ENCODE measurements around the gene SRP72. TPM values are rescaled to one million over a fixed set of nuclear protein-coding genes. Genes with fewer than 3 reads are reported as not detected.
"Not testable (repeated sequence)": the region's sequence is repeated elsewhere in the genome, so short reads cannot be mapped to it uniquely, and the experiment has no call there.

SRP72 gene
- total RNA-seq, 1 experiment from 2014 or later = 348 TPM

- no TSS peak for BruUV-seq (replicated peaks)
- peaks cover 64% of the 10 kb centered on the region for H3K36me3 Mint-ChIP-seq (ENCODE audit: insufficient read depth, unreplicated experiment)
These were observed 26.4 kb upstream of the SRP72 start for GRCh38 chr4:56440983-56441382.

GRCh38 chr4:56444719-56445118 is 22.7 kb upstream of the SRP72 start:
- H3K4me3 Mint-ChIP-seq (ENCODE audit: unreplicated experiment) = no peak overlapping the region
- H3K27me3 Mint-ChIP-seq (ENCODE audit: insufficient read depth, unreplicated experiment) = no peaks in the 10 kb centered on the region
- no peak for TF ChIP-seq CTCF (IDR thresholded peaks at IDR 0.05; ENCODE audit: unreplicated experiment)
- no TSS peak for BruUV-seq (replicated peaks)
- peak overlapping the region; percentile 27 for H3K27ac Mint-ChIP-seq (ENCODE audit: low read depth, unreplicated experiment)
- POLR2A ChIA-PET = interaction anchor here (0.9 to 3.4 kb wide), 6 partner anchors 8 to 23 kb away, joined by 3 to 16 read pairs (median 6); partner anchors contain the start of gene PAICS
- H3K36me3 Mint-ChIP-seq (ENCODE audit: insufficient read depth, unreplicated experiment) = peaks cover 89% of the 10 kb centered on the region
- DNase-seq (ENCODE audit: unreplicated experiment) = no peak
- peaks cover 25% of the 10 kb centered on the region for H3K4me1 Mint-ChIP-seq (ENCODE audit: insufficient read depth, unreplicated experiment)
- H3K9me3 Mint-ChIP-seq (ENCODE audit: unreplicated experiment) = no peaks in the 10 kb centered on the region
- CTCF ChIA-PET = interaction anchor here (0.8 to 1.3 kb wide), 2 partner anchors 13 to 19 kb away, joined by 3 to 4 read pairs; no protein-coding TSS in a partner anchor
- intact Hi-C loops (cut with micrococcal nuclease) = no loop called here

More at GRCh38 chr4:56440983-56441382, 26.4 kb upstream of the SRP72 start:
- no peaks in the 10 kb centered on the region for H3K27me3 Mint-ChIP-seq (ENCODE audit: insufficient read depth, unreplicated experiment)
- no peaks in the 10 kb centered on the region for H3K9me3 Mint-ChIP-seq (ENCODE audit: unreplicated experiment)
- POLR2A ChIA-PET = interaction anchor here (1.2 to 1.8 kb wide), 2 partner anchors 12 to 26 kb away, joined by 3 to 5 read pairs; no protein-coding TSS in a partner anchor
- CTCF ChIA-PET = no interaction called here
- intact Hi-C loops (cut with micrococcal nuclease) = no loop called here
- H3K4me1 Mint-ChIP-seq (ENCODE audit: insufficient read depth, unreplicated experiment) = peaks cover 40% of the 10 kb centered on the region
- no peak for TF ChIP-seq CTCF (IDR thresholded peaks at IDR 0.05; ENCODE audit: unreplicated experiment)
- H3K27ac Mint-ChIP-seq (ENCODE audit: low read depth, unreplicated experiment) = no peak overlapping the region
- H3K4me3 Mint-ChIP-seq (ENCODE audit: unreplicated experiment) = no peak overlapping the region
- no peak for DNase-seq (ENCODE audit: unreplicated experiment)

- ChIA-PET POLR2A (interaction anchor here (0.6 to 3.4 kb wide), 6 partner anchors 9 to 378 kb away, joined by 3 to 16 read pairs (median 6); partner anchors contain the start of gene PAICS), CTCF (interaction anchor here (0.7 to 1.3 kb wide), 2 partner anchors 10 to 20 kb away, joined by 3 to 6 read pairs; partner anchors contain the start of genes PAICS and PPAT)
- Mint-ChIP-seq H3K4me3 (ENCODE audit: unreplicated experiment) (no peak overlapping the region), H3K4me1 (ENCODE audit: insufficient read depth, unreplicated experiment) (peaks cover 15% of the 10 kb centered on the region), H3K9me3 (ENCODE audit: unreplicated experiment) (no peaks in the 10 kb centered on the region), H3K27ac (ENCODE audit: low read depth, unreplicated experiment) (no peak overlapping the region), H3K27me3 (ENCODE audit: insufficient read depth, unreplicated experiment) (no peaks in the 10 kb centered on the region), H3K36me3 (ENCODE audit: insufficient read depth, unreplicated experiment) (peaks cover 97% of the 10 kb centered on the region)
- BruUV-seq (replicated peaks) = no TSS peak
- no peak for DNase-seq (ENCODE audit: unreplicated experiment)
- no peak for TF ChIP-seq CTCF (IDR thresholded peaks at IDR 0.05; ENCODE audit: unreplicated experiment)
- intact Hi-C loops (cut with micrococcal nuclease) = no loop called here
These were observed 21.7 kb upstream of the SRP72 start for GRCh38 chr4:56445699-56446098.

GRCh38 chr4:56448301-56448700 is 19.1 kb upstream of the SRP72 start:
- no peak for TF ChIP-seq CTCF (IDR thresholded peaks at IDR 0.05; ENCODE audit: unreplicated experiment)
- BruUV-seq (replicated peaks) = no TSS peak
- intact Hi-C loops (cut with micrococcal nuclease) = no loop called here
- POLR2A ChIA-PET = interaction anchor here (1.3 kb wide), 1 partner anchor 12 kb away, joined by 3 read pairs; no protein-coding TSS in a partner anchor
- Mint-ChIP-seq H3K36me3 (ENCODE audit: insufficient read depth, unreplicated experiment) (peaks cover 98% of the 10 kb centered on the region), H3K27me3 (ENCODE audit: insufficient read depth, unreplicated experiment) (no peaks in the 10 kb centered on the region), H3K4me3 (ENCODE audit: unreplicated experiment) (no peak overlapping the region), H3K4me1 (ENCODE audit: insufficient read depth, unreplicated experiment) (no peaks in the 10 kb centered on the region), H3K9me3 (ENCODE audit: unreplicated experiment) (no peaks in the 10 kb centered on the region), H3K27ac (ENCODE audit: low read depth, unreplicated experiment) (no peak overlapping the region)
- CTCF ChIA-PET = no interaction called here
- no peak for DNase-seq (ENCODE audit: unreplicated experiment)

GRCh38 chr4:56449475-56449874 is 17.9 kb upstream of the SRP72 start:
- H3K27me3 Mint-ChIP-seq (ENCODE audit: insufficient read depth, unreplicated experiment); H3K4me1 Mint-ChIP-seq (ENCODE audit: insufficient read depth, unreplicated experiment); H3K27ac Mint-ChIP-seq (ENCODE audit: low read depth, unreplicated experiment); BruUV-seq (replicated peaks); intact Hi-C loops (cut with micrococcal nuclease); H3K9me3 Mint-ChIP-seq (ENCODE audit: unreplicated experiment); CTCF ChIA-PET; DNase-seq (ENCODE audit: unreplicated experiment); H3K4me3 Mint-ChIP-seq (ENCODE audit: unreplicated experiment): not testable (repeated sequence)
- H3K36me3 Mint-ChIP-seq (ENCODE audit: insufficient read depth, unreplicated experiment) = peaks cover 96% of the 10 kb centered on the region
- POLR2A ChIA-PET = interaction anchor here (1.4 kb wide), 1 partner anchor 63 kb away, joined by 3 read pairs; the partner anchor contains the start of gene AASDH

Data from MCF 10A (cell line).